Stimulated activated CD8-positive, alpha-beta memory T cell treated with anti-CD3 and anti-CD28 coated beads, Interleukin-15, amount 100 ng/mL, for 4 hours (primary cell): ENCODE measurements around the gene STAM.
"Not testable (repeated sequence)": the region's sequence is repeated elsewhere in the genome, so short reads cannot be mapped to it uniquely, and the experiment has no call there.

Experiments used
- DNase-seq, 2 donors: peaks; one replicate each; pipeline ENCODE4 v3.0.0-alpha.2; 2020; ENCODE audit warnings: low read depth in 2 of 2

Gene STAM

GRCh38 chr10:17675638-17676037 lies 31.7 kb downstream of the STAM start:
- no peak for DNase-seq

- DNase-seq: no peak
These were observed 33.0 kb downstream of the STAM start for GRCh38 chr10:17676919-17677318.

- DNase-seq: no peak
These were observed 38.4 kb downstream of the STAM start for GRCh38 chr10:17682236-17682946.

- no peak for DNase-seq
These were observed 39.6 kb downstream of the STAM start for GRCh38 chr10:17683541-17683940.

- no peak for DNase-seq
These were observed 40.6 kb downstream of the STAM start for GRCh38 chr10:17684537-17684936.

GRCh38 chr10:17685233-17685840 lies 41.4 kb downstream of the STAM start:
- DNase-seq: no peak

- DNase-seq: no peak
These were observed 43.3 kb downstream of the STAM start for GRCh38 chr10:17687117-17687831.

GRCh38 chr10:17689137-17689536 lies 45.2 kb downstream of the STAM start:
- DNase-seq: no peak

- no peak for DNase-seq
These were observed 49.1 kb downstream of the STAM start for GRCh38 chr10:17693009-17693408.

GRCh38 chr10:17698696-17699095 lies 54.7 kb downstream of the STAM start:
- no peak for DNase-seq

GRCh38 chr10:17701301-17701700 lies 57.4 kb downstream of the STAM start:
- DNase-seq: no peak

- no peak for DNase-seq
These were observed 59.8 kb downstream of the STAM start for GRCh38 chr10:17703706-17704105.

GRCh38 chr10:17708821-17709220 lies 64.9 kb downstream of the STAM start:
- no peak for DNase-seq

GRCh38 chr10:17709492-17709891 lies 65.5 kb downstream of the STAM start:
- no peak for DNase-seq

GRCh38 chr10:17710181-17710580 lies 66.2 kb downstream of the STAM start:
- no peak for DNase-seq

- DNase-seq: no peak
These were observed 68.1 kb downstream of the STAM start for GRCh38 chr10:17712053-17712452.

GRCh38 chr10:17712717-17713471 lies 68.9 kb downstream of the STAM start:
- no peak for DNase-seq

- no peak for DNase-seq
These were observed 69.8 kb downstream of the STAM start for GRCh38 chr10:17713758-17714157.

GRCh38 chr10:17716161-17716560 lies 72.2 kb downstream of the STAM start:
- no peak for DNase-seq

GRCh38 chr10:17722317-17723014 lies 78.5 kb downstream of the STAM start:
- DNase-seq: not testable (repeated sequence)

GRCh38 chr10:17725703-17726102 lies 81.8 kb downstream of the STAM start:
- DNase-seq: no peak

GRCh38 chr10:17729630-17730029 lies 85.7 kb downstream of the STAM start:
- DNase-seq: no peak
